Psoas muscle (tissue), 8 donors: Measurements from ENCODE around the gene GPR101. TPM values are rescaled to one million over a fixed set of nuclear protein-coding genes. Genes with fewer than 3 reads are reported as not detected.

ENCODE experiments used
- ATAC-seq, 4 donors: fragments of 200-7000 bp; cut with Tn5 transposase; one replicate each; pipeline ENCODE4 v1.9.1; 2020; ENCODE audit warnings: moderate library complexity in 3 of 4, mild to moderate bottlenecking in 2 of 4
- DNase-seq, 2 donors: peaks; one replicate each; pipeline ENCODE4 v3.0.0-alpha.2; 2020
- H3K27ac ChIP-seq: fragments of 200-600 bp; one replicate; pipeline ENCODE4 v1.8.0; 2022
- H3K27me3 ChIP-seq, 3 donors: fragments of 200-600 bp in 1 of 3; one replicate each; pipeline versions ENCODE4 v1.6.1 to v1.8.0; 2013 to 2022; ENCODE audit warnings: low read length in 2 of 3, mild to moderate bottlenecking in 2 of 3, moderate library complexity in 1 of 3; ENCODE audit not compliant: insufficient read depth in 3 of 3
- H3K36me3 ChIP-seq, 2 donors: fragments of 200-600 bp in 1 of 2; one replicate each; pipeline versions ENCODE4 v1.6.1 to v1.8.0; 2013 to 2022; ENCODE audit warnings: low read depth in 1 of 2, mild to moderate bottlenecking in 1 of 2, moderate library complexity in 1 of 2; ENCODE audit not compliant: insufficient read depth in 1 of 2
- H3K4me1 ChIP-seq: fragments of 200-600 bp; one replicate; pipeline ENCODE4 v1.8.0; 2022
- H3K4me3 ChIP-seq: fragments of 200-600 bp; one replicate; pipeline ENCODE4 v1.8.0; 2022; ENCODE audit warnings: mild to moderate bottlenecking
- H3K9me3 ChIP-seq: fragments of 200-600 bp; one replicate; pipeline ENCODE4 v1.8.0; 2022
- CTCF ChIP-seq: fragments of 200-600 bp; IDR thresholded peaks from one replicate; pipeline ENCODE4 v1.8.0; 2022; ENCODE audit warnings: antibody characterized with exemption
- WGBS, 3 donors: extraction: QIAGEN DNeasy Blood & Tissue Kit; methylation state at CpG; one replicate each; pipeline versions ENCODE4 v1.1.6 to v1.1.7; 2013; 5-methylcytosine and 5-hydroxymethylcytosine counted together
- intact Hi-C, 2 donors: fragments of 100-400 bp; cut with DNase I; formaldehyde crosslinking; loops; one replicate each; pipeline versions ENCODE4 v1.11.0 to v1.14.2; 2022
- polyA plus RNA-seq, 3 donors: library from polyadenylated mRNA; stranded (reverse); fragments of 200-250 nt; gene quantifications; one replicate each; pipeline ENCODE4 v1.2.3, GENCODE V29; 2013
- total RNA-seq, 4 donors: library from RNA; stranded (reverse); fragmentation: NEBNext Ultra II Directional in 2 of 4; extraction: Animal tissue kit (Norgen Biotek cat#: 25700) in 2 of 4; gene quantifications; one replicate each; pipeline versions ENCODE4 v1.2.1 to v1.2.4, GENCODE V29; 2021 to 2023
- donor health status: healthy with polysubstance abuse.
- donor health status: DM: no; HTN: no; CAD: no; lungs with moderate emphysema.
- donor health status: Bipolar disorder and iron deficiency.
- donor health status: healthy.
- donor health status: DM: yes; HTN: yes; CAD: no.
- donor health status: DM: no; HTN: no; CAD: no.
- donor health status: DM: no; HTN: no; CAD: no.
- donor health status: DM: yes; HTN: yes; CAD: no.

Gene GPR101
- total and polyA plus RNA-seq, 7 donors, result not detected

GRCh38 chrX:137040113-137040794 lies 6.5 kb upstream of the GPR101 start:
- Histone ChIP-seq H3K27ac (no peak overlapping the region), H3K36me3 (no peaks in the 10 kb centered on the region), H3K4me3 (no peak overlapping the region), H3K27me3 (peaks cover 0 to 24% (median 0%) of the 10 kb centered on the region in 3 donors), H3K9me3 (no peaks in the 10 kb centered on the region), H3K4me1 (no peaks in the 10 kb centered on the region)
- TF ChIP-seq CTCF, result no peak
- intact Hi-C loops, result no loop called here
- 71 to 86% (median 86%) methylated on average over 14 of the region's 14 CpGs for WGBS, 3 donors
- no peak for DNase-seq
- ATAC-seq, result no peak

- intact Hi-C loops, result no loop called here
- no peak for TF ChIP-seq CTCF
- peaks cover 5% of the 10 kb centered on the region for H3K4me1 ChIP-seq
- WGBS, 3 donors, result 12 to 28% (median 25%) methylated on average over 3 of the region's 3 CpGs
- no peak overlapping the region for H3K27ac ChIP-seq
- peaks cover 0 to 80% (median 4%) of the 10 kb centered on the region in 3 donors for H3K27me3 ChIP-seq
- H3K36me3 ChIP-seq, result no peaks in the 10 kb centered on the region
- no peak for ATAC-seq
- H3K4me3 ChIP-seq, result no peak overlapping the region
- no peaks in the 10 kb centered on the region for H3K9me3 ChIP-seq
- DNase-seq, result no peak
Observed at GRCh38 chrX:137034508-137034872, 695 bp upstream of the GPR101 start.

- intact Hi-C loops, result no loop called here
- no peak for TF ChIP-seq CTCF
- H3K4me3 ChIP-seq, result peak overlapping the region; percentile 58
Observed at GRCh38 chrX:137032841-137033773, 688 bp downstream of the GPR101 start.

GRCh38 chrX:137032341-137032694 lies 1.5 kb downstream of the GPR101 start:
- Histone ChIP-seq H3K9me3 (no peaks in the 10 kb centered on the region), H3K36me3 (no peaks in the 10 kb centered on the region), H3K27me3 (peaks cover 0 to 75% (median 4%) of the 10 kb centered on the region in 3 donors), H3K27ac (no peak overlapping the region), H3K4me3 (peak overlapping the region; percentile 58), H3K4me1 (peaks cover 5% of the 10 kb centered on the region)
- DNase-seq, result no peak
- intact Hi-C loops, result no loop called here
- ATAC-seq, result no peak
- WGBS, 3 donors, result 1 to 28% (median 2%) methylated on average over 15 to 16 of the region's 16 CpGs
- no peak for TF ChIP-seq CTCF

More at GRCh38 chrX:137032841-137033773, 688 bp downstream of the GPR101 start:
- Histone ChIP-seq H3K9me3 (no peaks in the 10 kb centered on the region), H3K4me1 (peaks cover 5% of the 10 kb centered on the region), H3K27me3 (peaks cover 0 to 80% (median 4%) of the 10 kb centered on the region in 3 donors), H3K27ac (no peak overlapping the region), H3K36me3 (no peaks in the 10 kb centered on the region)
- ATAC-seq (no peak), DNase-seq (no peak)
- WGBS, 3 donors, result 4 to 42% (median 10%) methylated on average over 12 to 34 of the region's 34 CpGs
